ENCODE measurements around the gene CDK5RAP2.
A peak's percentile ranks its signal among the peaks of the same experiment; 100 is the strongest.
"Not testable (repeated sequence)": the region's sequence is repeated elsewhere in the genome, so short reads cannot be mapped to it uniquely, and the experiment has no call there.

CDK5RAP2 gene

DNA sequence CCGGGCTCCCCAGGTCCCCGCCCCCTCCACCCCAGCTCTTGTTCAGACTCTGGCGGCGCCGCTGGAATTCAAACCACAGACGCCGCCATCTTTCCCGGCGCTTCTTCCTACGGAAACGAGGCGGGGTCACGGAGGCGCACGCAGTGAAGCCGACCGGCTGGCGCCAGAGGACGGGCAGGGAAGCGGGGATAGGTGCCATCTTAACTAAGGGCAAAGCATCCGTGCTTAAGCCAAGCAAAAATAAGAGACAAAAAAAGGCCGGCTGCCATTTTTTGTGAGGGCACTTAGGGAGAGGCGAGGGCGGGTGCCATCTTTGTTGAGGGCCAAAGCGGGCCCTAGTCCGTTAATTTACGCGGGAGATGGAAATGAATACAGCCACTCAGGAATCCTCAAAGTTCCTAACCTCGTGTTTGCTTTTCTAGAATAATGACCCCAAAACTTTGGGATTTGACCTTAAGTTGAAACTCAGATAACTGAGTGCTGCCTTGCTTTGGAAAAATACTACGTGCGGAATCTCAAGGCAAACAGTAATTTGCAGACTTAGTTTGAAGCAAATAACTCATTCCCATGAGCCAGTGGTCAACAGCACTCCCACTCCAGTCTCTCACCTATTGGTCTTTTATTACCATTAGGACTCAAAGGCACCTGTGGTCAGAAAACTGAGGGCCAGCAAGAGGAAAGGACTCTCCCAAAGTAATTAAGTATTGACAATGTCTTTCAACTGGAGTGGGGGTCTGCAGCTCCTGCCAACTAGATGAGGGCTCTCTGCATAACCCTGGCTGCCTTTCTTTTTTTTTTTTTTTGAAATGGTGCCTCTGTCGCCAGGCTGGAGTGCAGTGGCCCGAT, at the start of gene CDK5RAP2:
CDK5RAP2 (minus strand) TSS at position 117 of the 846 bp plus-strand sequence. CDS start 189 bp downstream, outside the sequence.
- peak; percentile 99 for DNase-seq

DNA sequence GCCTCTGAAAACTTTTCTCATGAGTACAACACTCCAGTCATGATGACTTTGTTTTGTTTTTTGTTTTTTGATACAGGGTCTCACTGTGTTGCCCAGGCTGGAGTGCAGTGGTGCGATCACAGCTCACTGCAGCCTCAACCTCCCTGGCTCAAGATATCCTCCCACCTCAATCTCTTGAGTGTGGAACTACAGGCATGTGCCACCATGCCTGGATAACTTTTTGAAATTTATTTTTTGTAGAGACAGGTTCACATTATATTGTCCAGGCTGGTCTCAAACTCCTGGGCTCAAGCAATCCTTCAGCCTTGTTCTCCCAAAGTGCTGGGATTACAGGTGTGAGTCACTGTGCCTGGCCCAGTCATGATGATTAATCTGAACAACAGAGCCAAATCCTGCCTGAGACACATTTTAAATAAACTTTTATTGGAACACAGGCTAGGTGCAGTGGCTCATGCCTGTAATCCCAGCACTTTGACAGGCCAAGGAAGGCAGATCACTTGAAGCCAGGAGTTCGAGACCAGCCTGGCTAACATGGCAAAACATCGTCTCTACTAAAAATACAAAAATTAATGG, 49.0 kb upstream of the CDK5RAP2 start:
- not testable (repeated sequence) for DNase-seq

GRCh38 chr9:120628207-120628924, 48.4 kb upstream of the CDK5RAP2 start:
- DNase-seq: no peak

- DNase-seq: no peak
Observed at GRCh38 chr9:120627073-120627472, 47.1 kb upstream of the CDK5RAP2 start.

DNA sequence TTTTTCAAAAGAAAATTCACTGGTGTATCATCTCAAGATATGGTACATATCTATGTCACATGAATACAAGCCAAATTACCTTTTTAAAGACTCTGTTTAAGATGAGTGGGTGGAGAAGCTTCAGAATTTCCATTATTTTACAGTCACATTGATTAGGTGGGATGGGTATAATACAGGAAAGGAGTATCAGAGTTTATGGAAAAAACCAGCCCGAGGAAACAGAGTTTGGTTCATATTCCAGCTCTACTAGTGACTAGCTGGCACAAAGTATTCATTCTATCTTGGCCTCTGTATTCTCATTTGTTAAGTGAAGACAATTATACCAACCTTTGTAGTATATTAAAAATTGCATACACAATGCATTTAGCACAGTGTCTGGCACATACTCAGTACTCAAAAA, 46.5 kb upstream of the CDK5RAP2 start:
- DNase-seq: no peak

DNA sequence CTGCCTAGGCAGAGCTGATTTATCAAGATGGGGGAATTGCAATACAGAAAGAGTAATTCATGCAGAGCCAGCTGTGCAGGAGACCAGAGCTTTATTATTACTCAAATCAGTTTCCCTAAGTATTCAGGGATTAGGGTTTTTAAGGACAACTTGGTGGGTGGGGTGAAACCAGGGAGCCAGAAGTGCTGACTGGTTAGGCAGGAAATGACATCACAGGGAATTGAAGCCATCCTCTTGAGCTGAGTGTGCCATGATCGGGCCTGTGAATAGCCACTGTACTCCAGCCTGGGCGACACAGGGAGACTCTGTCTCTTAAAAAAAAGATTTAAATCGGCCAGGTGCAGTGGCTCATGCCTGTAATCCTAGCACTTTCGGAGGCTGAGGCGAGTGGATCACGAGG, 45.3 kb upstream of the CDK5RAP2 start:
- no peak for DNase-seq

DNA sequence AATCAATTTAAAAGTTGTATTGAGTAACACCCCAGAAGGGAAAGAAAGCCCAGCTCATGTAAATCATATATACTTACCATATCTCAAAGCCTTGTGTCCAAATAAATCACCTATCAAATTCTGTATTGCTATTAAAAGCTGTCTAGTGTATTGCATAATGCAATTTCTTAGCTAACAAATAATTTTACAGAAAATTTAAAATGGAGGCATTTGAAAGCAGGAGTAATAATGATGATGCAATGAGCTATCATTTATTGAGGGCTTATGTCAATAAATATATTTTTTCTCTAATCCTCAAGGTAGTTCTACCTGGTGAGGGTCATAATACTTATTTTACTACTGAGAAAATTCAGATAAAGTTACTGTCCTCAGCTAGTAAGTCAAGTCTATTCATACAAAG, 42.8 kb upstream of the CDK5RAP2 start:
- no peak for DNase-seq

DNA sequence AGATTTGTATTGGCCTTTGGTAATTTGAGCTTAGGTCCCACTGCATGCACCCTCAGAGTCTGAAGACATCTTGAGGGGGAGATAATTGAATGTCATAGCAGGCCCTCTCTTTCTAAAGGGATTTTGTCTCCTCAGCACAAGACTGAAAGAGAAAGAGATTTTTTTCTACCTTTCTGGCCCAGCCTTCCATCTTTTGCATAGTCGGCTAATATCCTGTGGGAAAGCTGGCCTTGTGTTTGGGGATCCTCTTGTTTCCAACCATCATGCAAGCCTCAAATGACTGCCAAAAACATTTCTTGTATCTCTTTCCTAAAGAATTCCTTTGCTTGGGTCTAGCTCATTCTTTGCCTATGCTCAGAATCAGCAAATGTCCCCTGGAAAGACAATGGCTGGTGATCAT, 42.0 kb upstream of the CDK5RAP2 start:
- DNase-seq: no peak

- peak; percentile 63 for DNase-seq
Observed at GRCh38 chr9:120619751-120620655, 40.0 kb upstream of the CDK5RAP2 start.

DNA sequence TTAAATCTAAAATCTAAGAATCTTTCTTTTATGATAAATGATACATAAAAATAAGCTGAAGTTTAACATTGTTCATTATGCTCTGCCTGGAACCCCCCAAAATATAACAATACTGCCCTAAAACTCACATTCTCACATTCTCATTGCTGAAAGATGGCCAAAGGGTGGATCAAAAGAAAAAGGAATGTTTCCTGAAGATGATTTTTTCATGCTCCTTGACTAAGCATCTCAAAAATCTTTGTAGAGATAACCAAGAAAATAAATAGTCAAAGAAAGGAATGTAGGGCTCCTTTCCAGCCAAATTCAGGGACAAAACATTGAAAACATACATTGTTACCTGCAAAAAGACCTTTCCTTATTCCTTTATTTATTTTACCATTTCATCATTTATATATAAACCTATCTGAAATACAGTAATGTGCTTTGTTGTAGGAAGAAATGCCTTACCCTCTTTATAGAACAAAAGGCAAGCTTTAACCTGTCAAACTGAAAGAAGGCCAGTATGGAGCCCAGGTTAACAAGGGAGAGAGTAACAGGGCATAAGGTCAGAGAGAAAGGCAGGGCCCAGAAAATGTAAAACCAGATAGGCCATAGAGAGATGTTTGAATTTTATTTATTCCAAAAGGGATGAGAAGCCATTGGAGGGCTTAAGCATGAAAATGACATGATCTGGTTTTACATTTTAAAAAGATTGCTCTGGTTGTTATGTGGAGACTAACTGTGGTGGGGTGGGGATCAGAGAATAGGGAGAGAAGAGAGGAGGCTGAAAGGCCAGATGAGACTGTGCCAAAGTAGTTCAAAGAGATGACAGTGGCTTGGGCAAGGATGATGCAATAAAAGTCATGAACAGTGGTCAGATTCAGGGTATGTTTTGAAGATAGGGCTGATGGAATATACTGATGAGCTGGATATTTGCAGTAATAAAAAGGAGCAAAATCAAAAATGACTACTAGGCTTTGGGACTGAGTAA, 37.3 kb upstream of the CDK5RAP2 start:
- no peak for DNase-seq

DNA sequence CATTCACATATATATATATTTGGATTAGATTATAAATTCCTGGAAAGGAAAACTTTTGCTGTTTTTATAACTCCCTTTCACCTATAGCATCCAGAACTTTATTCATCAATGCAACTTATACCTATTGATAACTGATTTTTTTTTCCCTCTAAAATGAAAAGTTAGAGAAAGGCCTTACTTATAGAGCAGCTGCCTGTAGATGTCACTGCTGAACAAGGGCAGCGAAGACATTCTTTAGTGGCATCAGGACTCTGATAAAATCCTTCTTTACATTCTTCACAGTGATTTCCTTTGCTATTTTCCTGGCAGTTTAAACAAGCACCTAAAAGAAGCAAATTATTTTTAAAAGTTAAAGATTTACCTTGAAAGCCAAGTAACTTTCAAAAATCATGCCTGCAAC, 32.3 kb upstream of the CDK5RAP2 start:
- no peak for DNase-seq

GRCh38 chr9:120611690-120612068, 31.7 kb upstream of the CDK5RAP2 start:
- DNase-seq: no peak

DNA sequence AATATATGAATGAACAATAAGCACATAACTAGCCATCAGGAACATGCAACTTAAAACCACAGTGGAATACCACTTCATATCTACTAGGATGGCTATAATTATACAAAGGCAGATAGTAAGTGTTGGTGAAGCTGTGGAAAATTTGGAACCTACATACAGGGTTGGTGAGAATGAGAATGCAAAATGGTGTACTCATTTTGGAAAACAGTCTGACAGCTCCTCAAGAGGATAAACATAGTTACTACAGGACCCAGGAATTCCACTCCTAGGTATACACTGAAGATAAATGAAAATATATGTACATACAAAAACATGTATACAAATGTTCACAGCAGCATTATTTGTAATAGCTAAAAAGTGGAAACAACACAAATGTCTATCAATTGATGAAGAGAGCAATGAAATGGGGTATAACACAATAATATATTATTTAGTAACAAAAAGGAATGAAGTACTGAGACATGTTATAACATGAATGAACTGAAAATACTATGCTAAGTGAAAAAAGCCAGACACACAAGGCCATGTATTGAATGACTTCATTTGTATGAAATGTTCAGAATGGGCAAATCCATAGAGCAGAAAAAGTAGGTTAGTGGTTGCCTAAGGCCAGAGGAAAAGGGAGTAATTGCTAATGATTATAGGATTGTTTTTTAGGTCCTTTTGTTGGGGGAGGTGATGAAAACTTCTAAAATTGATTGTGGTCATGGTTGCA, 31.2 kb upstream of the CDK5RAP2 start:
- DNase-seq: no peak

GRCh38 chr9:120609636-120610035, 29.7 kb upstream of the CDK5RAP2 start:
- no peak for DNase-seq

- DNase-seq: no peak
Observed at GRCh38 chr9:120608421-120608820, 28.5 kb upstream of the CDK5RAP2 start.

GRCh38 chr9:120603591-120603990, 23.6 kb upstream of the CDK5RAP2 start:
- no peak for DNase-seq

DNA sequence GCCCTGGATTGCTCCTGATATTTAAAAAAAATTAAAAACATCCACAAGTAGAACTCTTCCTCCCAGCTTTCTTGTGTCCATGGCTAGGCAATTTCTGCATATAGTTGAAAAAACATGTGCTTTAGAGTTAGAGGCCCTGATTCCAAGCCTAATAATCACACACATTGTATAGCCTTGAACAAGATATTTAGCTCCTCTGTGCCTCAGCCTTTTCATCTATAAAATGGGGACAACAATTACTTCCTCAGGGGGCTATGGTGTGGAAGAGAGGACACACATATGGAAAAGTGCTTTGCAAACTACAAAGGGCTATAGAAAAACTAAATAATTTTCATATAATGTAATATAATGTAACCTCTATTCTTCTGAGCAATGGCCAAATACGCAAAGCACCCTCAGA, 23.0 kb upstream of the CDK5RAP2 start:
- no peak for DNase-seq

GRCh38 chr9:120593955-120594277, 13.9 kb upstream of the CDK5RAP2 start:
- no peak for DNase-seq

DNA sequence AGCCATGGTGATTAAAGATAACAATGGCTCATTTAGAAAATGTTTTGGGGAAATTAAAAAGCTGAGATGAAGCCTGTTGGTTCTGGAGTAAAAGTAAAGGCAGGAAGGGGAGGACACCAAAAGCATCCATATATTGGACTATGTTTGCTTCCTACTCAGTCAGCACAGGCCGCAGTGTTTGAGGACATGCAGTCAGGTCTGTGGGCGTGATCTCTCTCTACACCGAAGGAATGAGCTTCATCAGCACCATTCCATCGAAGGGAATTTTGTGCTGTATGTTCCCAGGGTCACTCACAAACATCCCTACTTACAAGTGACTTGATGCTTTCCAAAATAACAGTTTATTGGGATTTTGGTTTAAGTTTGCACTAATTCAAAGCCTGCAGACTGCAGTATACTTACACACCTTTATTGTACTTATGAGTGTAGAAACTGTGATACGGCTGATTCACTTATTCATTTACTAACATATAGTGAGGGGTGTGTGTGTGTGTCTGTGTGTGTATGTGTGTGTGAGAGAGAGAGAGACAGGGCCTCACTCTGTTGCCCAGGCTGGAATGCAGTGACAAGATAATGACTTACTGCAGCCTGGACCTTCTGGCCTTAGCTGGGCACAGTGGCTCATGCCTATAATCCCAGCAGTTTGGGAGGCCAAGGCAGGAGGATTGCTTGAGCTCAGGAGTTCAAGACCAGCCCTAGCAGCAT, 13.4 kb upstream of the CDK5RAP2 start:
- no peak for DNase-seq

DNA sequence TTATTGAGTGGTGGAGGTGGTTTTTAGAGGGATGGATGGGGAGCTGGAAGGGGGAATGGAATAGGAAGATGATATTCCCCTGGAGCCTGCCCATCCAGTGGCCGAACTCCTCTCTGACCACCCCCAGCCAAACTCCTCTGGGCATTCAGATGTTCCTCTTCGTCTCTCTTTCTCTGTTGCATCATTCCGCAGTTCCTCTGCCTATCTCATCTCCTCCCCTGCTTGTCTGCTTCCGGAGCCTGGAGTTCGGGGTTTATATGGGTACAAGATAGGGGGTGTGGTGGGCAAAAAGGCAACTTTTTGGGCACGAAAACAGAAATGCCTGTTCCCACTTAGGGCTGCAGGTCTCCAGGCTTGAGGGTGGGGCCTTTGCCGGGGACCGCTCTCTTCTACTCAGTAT, 12.2 kb upstream of the CDK5RAP2 start:
- DNase-seq: no peak
